Measurements from ENCODE around the gene CROCC. TPM values are rescaled to one million over a fixed set of nuclear protein-coding genes. Genes with fewer than 3 reads are reported as not detected.

The CROCC gene
- total and polyA plus RNA-seq, 9 of the 15 experiments (the other 6 are each of a cell fraction or from before 2014, with no cell fraction given), result 0.17 to 15.4 (median 7.6) TPM

DNA sequence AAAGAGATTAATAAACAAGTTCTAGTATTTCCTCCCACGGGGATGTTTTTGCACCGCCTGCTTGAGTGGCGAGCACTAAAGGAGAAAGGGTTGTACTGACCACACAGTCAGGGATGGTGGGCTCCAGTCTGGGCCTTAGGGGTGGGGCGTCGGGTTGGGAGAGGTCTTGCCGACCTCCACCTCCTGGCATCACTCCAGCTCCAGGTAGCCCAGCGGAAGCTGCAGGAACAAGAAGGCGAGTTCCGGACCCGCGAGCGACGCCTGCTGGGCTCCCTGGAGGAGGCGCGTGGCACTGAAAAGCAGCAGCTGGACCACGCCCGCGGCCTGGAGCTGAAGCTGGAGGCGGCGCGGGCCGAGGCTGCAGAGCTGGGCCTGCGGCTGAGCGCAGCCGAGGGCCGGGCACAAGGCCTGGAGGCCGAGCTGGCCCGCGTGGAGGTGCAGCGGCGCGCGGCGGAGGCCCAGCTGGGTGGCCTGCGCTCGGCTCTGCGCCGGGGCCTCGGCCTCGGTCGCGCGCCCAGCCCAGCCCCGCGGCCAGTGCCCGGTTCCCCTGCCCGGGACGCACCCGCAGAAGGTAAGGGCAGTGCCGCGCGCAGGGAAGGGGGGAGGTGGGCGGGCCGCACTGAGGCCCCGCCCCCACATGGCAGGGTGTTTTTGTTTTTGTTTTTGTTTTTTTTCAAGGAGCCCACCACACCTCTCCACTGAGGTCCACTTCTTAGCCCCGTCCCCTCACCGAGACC is 39.0 kb downstream of the CROCC start (continued):
- TF ChIP-seq JUN (IDR thresholded peaks at IDR 0.05; ENCODE audit: borderline replicate concordance, low read depth, low read length), result peak; percentile 23; the same call in 1 of the 2 replicates
- no peak for TF ChIP-seq JUN (CRISPR knock-in tag; IDR thresholded peaks at IDR 0.05; ENCODE audit: borderline replicate concordance)
- TF ChIP-seq MECOM (CRISPR knock-in tag; IDR thresholded peaks at IDR 0.05), result no peak
- TF ChIP-seq NONO (IDR thresholded peaks at IDR 0.05; ENCODE audit: low read depth in 2 of 2, low read length in 1 of 2), result peak in 1 of 2 experiments; percentile 57; a peak in 1 of 4 replicates
- no peak for TF ChIP-seq SRSF7 (optimal IDR thresholded peaks at IDR 0.05; ENCODE audit: low read depth, low read length)
- no peak for TF ChIP-seq ZNF507 (tag; conservative IDR thresholded peaks at IDR 0.05)
- TF ChIP-seq, protein P1, sequence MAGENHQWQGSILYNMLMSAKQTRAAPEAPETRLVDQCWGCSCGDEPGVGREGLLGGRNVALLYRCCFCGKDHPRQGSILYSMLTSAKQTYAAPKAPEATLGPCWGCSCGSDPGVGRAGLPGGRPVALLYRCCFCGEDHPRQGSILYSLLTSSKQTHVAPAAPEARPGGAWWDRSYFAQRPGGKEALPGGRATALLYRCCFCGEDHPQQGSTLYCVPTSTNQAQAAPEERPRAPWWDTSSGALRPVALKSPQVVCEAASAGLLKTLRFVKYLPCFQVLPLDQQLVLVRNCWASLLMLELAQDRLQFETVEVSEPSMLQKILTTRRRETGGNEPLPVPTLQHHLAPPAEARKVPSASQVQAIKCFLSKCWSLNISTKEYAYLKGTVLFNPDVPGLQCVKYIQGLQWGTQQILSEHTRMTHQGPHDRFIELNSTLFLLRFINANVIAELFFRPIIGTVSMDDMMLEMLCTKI (IDR thresholded peaks at IDR 0.05; ENCODE audit: partially characterized antibody), result no peak
- no peak for TF ChIP-seq ATF1 (CRISPR knock-in tag; IDR thresholded peaks at IDR 0.05)
- TF ChIP-seq ATF1 (tag; IDR thresholded peaks at IDR 0.05), result no peak
- TF ChIP-seq TEAD1 (CRISPR knock-in tag; IDR thresholded peaks at IDR 0.05), result no peak
- TF ChIP-seq, protein P2, sequence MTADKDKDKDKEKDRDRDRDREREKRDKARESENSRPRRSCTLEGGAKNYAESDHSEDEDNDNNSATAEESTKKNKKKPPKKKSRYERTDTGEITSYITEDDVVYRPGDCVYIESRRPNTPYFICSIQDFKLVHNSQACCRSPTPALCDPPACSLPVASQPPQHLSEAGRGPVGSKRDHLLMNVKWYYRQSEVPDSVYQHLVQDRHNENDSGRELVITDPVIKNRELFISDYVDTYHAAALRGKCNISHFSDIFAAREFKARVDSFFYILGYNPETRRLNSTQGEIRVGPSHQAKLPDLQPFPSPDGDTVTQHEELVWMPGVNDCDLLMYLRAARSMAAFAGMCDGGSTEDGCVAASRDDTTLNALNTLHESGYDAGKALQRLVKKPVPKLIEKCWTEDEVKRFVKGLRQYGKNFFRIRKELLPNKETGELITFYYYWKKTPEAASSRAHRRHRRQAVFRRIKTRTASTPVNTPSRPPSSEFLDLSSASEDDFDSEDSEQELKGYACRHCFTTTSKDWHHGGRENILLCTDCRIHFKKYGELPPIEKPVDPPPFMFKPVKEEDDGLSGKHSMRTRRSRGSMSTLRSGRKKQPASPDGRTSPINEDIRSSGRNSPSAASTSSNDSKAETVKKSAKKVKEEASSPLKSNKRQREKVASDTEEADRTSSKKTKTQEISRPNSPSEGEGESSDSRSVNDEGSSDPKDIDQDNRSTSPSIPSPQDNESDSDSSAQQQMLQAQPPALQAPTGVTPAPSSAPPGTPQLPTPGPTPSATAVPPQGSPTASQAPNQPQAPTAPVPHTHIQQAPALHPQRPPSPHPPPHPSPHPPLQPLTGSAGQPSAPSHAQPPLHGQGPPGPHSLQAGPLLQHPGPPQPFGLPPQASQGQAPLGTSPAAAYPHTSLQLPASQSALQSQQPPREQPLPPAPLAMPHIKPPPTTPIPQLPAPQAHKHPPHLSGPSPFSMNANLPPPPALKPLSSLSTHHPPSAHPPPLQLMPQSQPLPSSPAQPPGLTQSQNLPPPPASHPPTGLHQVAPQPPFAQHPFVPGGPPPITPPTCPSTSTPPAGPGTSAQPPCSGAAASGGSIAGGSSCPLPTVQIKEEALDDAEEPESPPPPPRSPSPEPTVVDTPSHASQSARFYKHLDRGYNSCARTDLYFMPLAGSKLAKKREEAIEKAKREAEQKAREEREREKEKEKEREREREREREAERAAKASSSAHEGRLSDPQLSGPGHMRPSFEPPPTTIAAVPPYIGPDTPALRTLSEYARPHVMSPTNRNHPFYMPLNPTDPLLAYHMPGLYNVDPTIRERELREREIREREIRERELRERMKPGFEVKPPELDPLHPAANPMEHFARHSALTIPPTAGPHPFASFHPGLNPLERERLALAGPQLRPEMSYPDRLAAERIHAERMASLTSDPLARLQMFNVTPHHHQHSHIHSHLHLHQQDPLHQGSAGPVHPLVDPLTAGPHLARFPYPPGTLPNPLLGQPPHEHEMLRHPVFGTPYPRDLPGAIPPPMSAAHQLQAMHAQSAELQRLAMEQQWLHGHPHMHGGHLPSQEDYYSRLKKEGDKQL (CRISPR knock-in tag; IDR thresholded peaks at IDR 0.05; ENCODE audit: borderline replicate concordance), result no peak
- TF ChIP-seq, protein P3, sequence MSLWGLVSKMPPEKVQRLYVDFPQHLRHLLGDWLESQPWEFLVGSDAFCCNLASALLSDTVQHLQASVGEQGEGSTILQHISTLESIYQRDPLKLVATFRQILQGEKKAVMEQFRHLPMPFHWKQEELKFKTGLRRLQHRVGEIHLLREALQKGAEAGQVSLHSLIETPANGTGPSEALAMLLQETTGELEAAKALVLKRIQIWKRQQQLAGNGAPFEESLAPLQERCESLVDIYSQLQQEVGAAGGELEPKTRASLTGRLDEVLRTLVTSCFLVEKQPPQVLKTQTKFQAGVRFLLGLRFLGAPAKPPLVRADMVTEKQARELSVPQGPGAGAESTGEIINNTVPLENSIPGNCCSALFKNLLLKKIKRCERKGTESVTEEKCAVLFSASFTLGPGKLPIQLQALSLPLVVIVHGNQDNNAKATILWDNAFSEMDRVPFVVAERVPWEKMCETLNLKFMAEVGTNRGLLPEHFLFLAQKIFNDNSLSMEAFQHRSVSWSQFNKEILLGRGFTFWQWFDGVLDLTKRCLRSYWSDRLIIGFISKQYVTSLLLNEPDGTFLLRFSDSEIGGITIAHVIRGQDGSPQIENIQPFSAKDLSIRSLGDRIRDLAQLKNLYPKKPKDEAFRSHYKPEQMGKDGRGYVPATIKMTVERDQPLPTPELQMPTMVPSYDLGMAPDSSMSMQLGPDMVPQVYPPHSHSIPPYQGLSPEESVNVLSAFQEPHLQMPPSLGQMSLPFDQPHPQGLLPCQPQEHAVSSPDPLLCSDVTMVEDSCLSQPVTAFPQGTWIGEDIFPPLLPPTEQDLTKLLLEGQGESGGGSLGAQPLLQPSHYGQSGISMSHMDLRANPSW (CRISPR knock-in tag; IDR thresholded peaks at IDR 0.05), result no peak
- peak; percentile 87 for TF ChIP-seq ETV1 (tag; conservative IDR thresholded peaks at IDR 0.05; ENCODE audit: low read depth)
- no peak for TF ChIP-seq ZFP30 (CRISPR knock-in tag; IDR thresholded peaks at IDR 0.05; ENCODE audit: borderline replicate concordance)
- no peak for TF ChIP-seq TBL1XR1 (IDR thresholded peaks at IDR 0.05; ENCODE audit: low read length in 2 of 2)
- no peak for TF ChIP-seq HDAC6 (IDR thresholded peaks at IDR 0.05; ENCODE audit: low read depth, low read length)
- TF ChIP-seq SIRT6 (IDR thresholded peaks at IDR 0.05; ENCODE audit: low read depth, low read length), result no peak
- TF ChIP-seq ETS2 (tag; IDR thresholded peaks at IDR 0.05; ENCODE audit: borderline replicate concordance, poor library complexity, severe bottlenecking), result no peak
- peak; percentile 51; the same call in 1 of the 2 replicates for TF ChIP-seq SMARCA5 (IDR thresholded peaks at IDR 0.05)
